Measurements from ENCODE around the gene SEMA4A.
"Not testable (repeated sequence)": the region's sequence is repeated elsewhere in the genome, so short reads cannot be mapped to it uniquely, and the experiment has no call there.

Gene SEMA4A

DNA sequence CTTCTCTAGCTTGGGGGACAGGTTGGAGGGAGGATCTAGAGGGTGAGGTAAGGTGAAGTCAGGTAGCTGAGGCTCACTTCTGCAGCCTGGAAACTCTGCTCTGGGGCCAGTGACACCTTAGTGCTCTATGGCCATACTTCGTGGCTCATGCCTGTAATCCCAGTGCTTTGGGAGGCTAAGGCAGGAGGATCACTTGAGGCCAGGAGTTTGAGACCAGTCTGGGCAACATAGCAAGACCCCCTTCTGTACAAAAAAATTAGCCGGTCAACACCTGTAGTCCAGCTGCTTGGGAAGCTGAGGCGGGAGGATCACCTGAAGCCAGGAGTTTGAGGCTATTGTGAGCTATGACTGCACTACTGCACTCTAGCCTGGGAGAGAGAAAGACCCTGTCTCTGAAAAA lies 33.1 kb upstream of the SEMA4A start:
- Histone ChIP-seq H2BK5ac (ENCODE audit: low read length) (no peak overlapping the region), H3K4me3 (ENCODE audit: low read length in 2 of 2) (no peak overlapping the region), H3K18ac (ENCODE audit: low read length) (no peak overlapping the region), H2BK15ac (ENCODE audit: low read length) (no peak overlapping the region), H2BK120ac (ENCODE audit: low read depth, low read length) (no peak overlapping the region), H3K9me3 (replicated peaks in 1 of 2; ENCODE audit: control insufficient read depth in 2 of 2, insufficient read depth in 1 of 2, low read depth in 1 of 2, low read length in 2 of 2) (peaks cover 0 to 2% of the 10 kb centered on the region in 2 donors), H2BK12ac (ENCODE audit: low read length) (no peak overlapping the region), H3K36me3 (replicated peaks in 1 of 2; ENCODE audit: control insufficient read depth in 2 of 2, insufficient read depth in 2 of 2, low read length in 2 of 2) (peaks cover 5 to 51% of the 10 kb centered on the region in 2 donors), H2AK5ac (ENCODE audit: low read depth, low read length) (no peak overlapping the region), H3K14ac (ENCODE audit: low read length) (no peak overlapping the region), H3K23ac (ENCODE audit: low read depth, low read length, poor library complexity) (no peak overlapping the region), H3K9ac (ENCODE audit: low read depth, low read length, poor library complexity) (no peak overlapping the region), H4K8ac (ENCODE audit: low read depth, low read length) (no peak overlapping the region), H2AFZ (ENCODE audit: low read length) (no peak overlapping the region), H3K4me2 (ENCODE audit: insufficient read depth, low read length, poor library complexity, severe bottlenecking) (no peak overlapping the region), H3K4ac (ENCODE audit: low read length) (no peak overlapping the region), H3K27me3 (ENCODE audit: control insufficient read depth in 3 of 3, insufficient read depth in 3 of 3, low read depth in 1 of 3, low read length in 3 of 3) (no peaks in the 10 kb centered on the region), H3K4me1 (ENCODE audit: control insufficient read depth in 2 of 2, insufficient read depth in 1 of 2, low read depth in 1 of 2, low read length in 2 of 2) (peaks cover 26 to 29% of the 10 kb centered on the region in 2 donors), H3K27ac (replicated peaks; ENCODE audit: low read length) (no peak overlapping the region), H4K91ac (ENCODE audit: low read depth, low read length, poor library complexity) (no peak overlapping the region), H3K79me1 (ENCODE audit: low read depth, low read length) (peaks cover 5% of the 10 kb centered on the region)
- WGBS, 2 donors (ENCODE audit: extremely low coverage in 2 of 2, insufficient read length in 2 of 2, insufficient replicate concordance in 1 of 2), result no CpG with 5 or more reads among the region's 3 CpGs
- no peak for DNase-seq (ENCODE audit: low spot score)

GRCh38 chr1:156121005-156121404 lies 32.4 kb upstream of the SEMA4A start:
- H2AK5ac ChIP-seq (ENCODE audit: low read depth, low read length); H4K8ac ChIP-seq (ENCODE audit: low read depth, low read length); H3K23ac ChIP-seq (ENCODE audit: low read depth, low read length, poor library complexity); H3K27ac ChIP-seq (replicated peaks; ENCODE audit: low read length); H3K18ac ChIP-seq (ENCODE audit: low read length); H3K79me1 ChIP-seq (ENCODE audit: low read depth, low read length); H2BK5ac ChIP-seq (ENCODE audit: low read length); H2BK12ac ChIP-seq (ENCODE audit: low read length); H3K4me3 ChIP-seq (ENCODE audit: low read length in 2 of 2); H3K14ac ChIP-seq (ENCODE audit: low read length); DNase-seq (ENCODE audit: low spot score); H3K9ac ChIP-seq (ENCODE audit: low read depth, low read length, poor library complexity); H2AFZ ChIP-seq (ENCODE audit: low read length); H3K27me3 ChIP-seq (ENCODE audit: control insufficient read depth in 3 of 3, insufficient read depth in 3 of 3, low read depth in 1 of 3, low read length in 3 of 3); H3K9me3 ChIP-seq (replicated peaks in 1 of 2; ENCODE audit: control insufficient read depth in 2 of 2, insufficient read depth in 1 of 2, low read depth in 1 of 2, low read length in 2 of 2); H2BK120ac ChIP-seq (ENCODE audit: low read depth, low read length); H3K4ac ChIP-seq (ENCODE audit: low read length); H3K4me2 ChIP-seq (ENCODE audit: insufficient read depth, low read length, poor library complexity, severe bottlenecking); H4K91ac ChIP-seq (ENCODE audit: low read depth, low read length, poor library complexity); H2BK15ac ChIP-seq (ENCODE audit: low read length): not testable (repeated sequence)
- peaks cover 5 to 45% of the 10 kb centered on the region in 2 donors for H3K36me3 ChIP-seq (replicated peaks in 1 of 2; ENCODE audit: control insufficient read depth in 2 of 2, insufficient read depth in 2 of 2, low read length in 2 of 2)
- no CpG with 5 or more reads among the region's 4 CpGs for WGBS, 2 donors (ENCODE audit: extremely low coverage in 2 of 2, insufficient read length in 2 of 2, insufficient replicate concordance in 1 of 2)
- H3K4me1 ChIP-seq (ENCODE audit: control insufficient read depth in 2 of 2, insufficient read depth in 1 of 2, low read depth in 1 of 2, low read length in 2 of 2), result peaks cover 23 to 31% of the 10 kb centered on the region in 2 donors

GRCh38 chr1:156121457-156121856 lies 31.9 kb upstream of the SEMA4A start:
- Histone ChIP-seq H4K91ac (ENCODE audit: low read depth, low read length, poor library complexity) (no peak overlapping the region), H2BK15ac (ENCODE audit: low read length) (no peak overlapping the region), H2AFZ (ENCODE audit: low read length) (no peak overlapping the region), H2AK5ac (ENCODE audit: low read depth, low read length) (no peak overlapping the region), H3K27me3 (ENCODE audit: control insufficient read depth in 3 of 3, insufficient read depth in 3 of 3, low read depth in 1 of 3, low read length in 3 of 3) (no peaks in the 10 kb centered on the region), H3K4me1 (ENCODE audit: control insufficient read depth in 2 of 2, insufficient read depth in 1 of 2, low read depth in 1 of 2, low read length in 2 of 2) (peaks cover 24 to 35% of the 10 kb centered on the region in 2 donors), H2BK120ac (ENCODE audit: low read depth, low read length) (no peak overlapping the region), H3K27ac (replicated peaks; ENCODE audit: low read length) (no peak overlapping the region), H3K4me3 (ENCODE audit: low read length in 2 of 2) (no peak overlapping the region), H3K4ac (ENCODE audit: low read length) (no peak overlapping the region), H3K18ac (ENCODE audit: low read length) (no peak overlapping the region), H2BK5ac (ENCODE audit: low read length) (no peak overlapping the region), H3K79me1 (ENCODE audit: low read depth, low read length) (peaks cover 7% of the 10 kb centered on the region), H3K9ac (ENCODE audit: low read depth, low read length, poor library complexity) (no peak overlapping the region), H4K8ac (ENCODE audit: low read depth, low read length) (no peak overlapping the region), H3K23ac (ENCODE audit: low read depth, low read length, poor library complexity) (no peak overlapping the region), H3K9me3 (replicated peaks in 1 of 2; ENCODE audit: control insufficient read depth in 2 of 2, insufficient read depth in 1 of 2, low read depth in 1 of 2, low read length in 2 of 2) (peaks cover 0 to 2% of the 10 kb centered on the region in 2 donors), H3K4me2 (ENCODE audit: insufficient read depth, low read length, poor library complexity, severe bottlenecking) (no peak overlapping the region), H3K14ac (ENCODE audit: low read length) (no peak overlapping the region), H2BK12ac (ENCODE audit: low read length) (no peak overlapping the region), H3K36me3 (replicated peaks in 1 of 2; ENCODE audit: control insufficient read depth in 2 of 2, insufficient read depth in 2 of 2, low read length in 2 of 2) (peaks cover 5 to 42% of the 10 kb centered on the region in 2 donors)
- no CpG with 5 or more reads among the region's 4 CpGs for WGBS, 2 donors (ENCODE audit: extremely low coverage in 2 of 2, insufficient read length in 2 of 2, insufficient replicate concordance in 1 of 2)
- DNase-seq (ENCODE audit: low spot score), result no peak

- no peak overlapping the region for H2AK5ac ChIP-seq (ENCODE audit: low read depth, low read length)
- H3K14ac ChIP-seq (ENCODE audit: low read length), result no peak overlapping the region
- H2AFZ ChIP-seq (ENCODE audit: low read length), result no peak overlapping the region
- no peak overlapping the region for H4K8ac ChIP-seq (ENCODE audit: low read depth, low read length)
- no peak overlapping the region for H2BK15ac ChIP-seq (ENCODE audit: low read length)
- H3K79me1 ChIP-seq (ENCODE audit: low read depth, low read length), result peaks cover 7% of the 10 kb centered on the region
- peaks cover 7 to 46% of the 10 kb centered on the region in 2 donors for H3K36me3 ChIP-seq (replicated peaks in 1 of 2; ENCODE audit: control insufficient read depth in 2 of 2, insufficient read depth in 2 of 2, low read length in 2 of 2)
- H3K27ac ChIP-seq (replicated peaks; ENCODE audit: low read length), result no peak overlapping the region
- no peak for DNase-seq (ENCODE audit: low spot score)
- no peak overlapping the region for H3K18ac ChIP-seq (ENCODE audit: low read length)
- no peaks in the 10 kb centered on the region for H3K27me3 ChIP-seq (ENCODE audit: control insufficient read depth in 3 of 3, insufficient read depth in 3 of 3, low read depth in 1 of 3, low read length in 3 of 3)
- peaks cover 24 to 36% of the 10 kb centered on the region in 2 donors for H3K4me1 ChIP-seq (ENCODE audit: control insufficient read depth in 2 of 2, insufficient read depth in 1 of 2, low read depth in 1 of 2, low read length in 2 of 2)
- no peak overlapping the region for H3K4me2 ChIP-seq (ENCODE audit: insufficient read depth, low read length, poor library complexity, severe bottlenecking)
- H3K23ac ChIP-seq (ENCODE audit: low read depth, low read length, poor library complexity), result no peak overlapping the region
- no peak overlapping the region for H2BK120ac ChIP-seq (ENCODE audit: low read depth, low read length)
- peaks cover 0 to 2% of the 10 kb centered on the region in 2 donors for H3K9me3 ChIP-seq (replicated peaks in 1 of 2; ENCODE audit: control insufficient read depth in 2 of 2, insufficient read depth in 1 of 2, low read depth in 1 of 2, low read length in 2 of 2)
- no peak overlapping the region for H2BK12ac ChIP-seq (ENCODE audit: low read length)
- no peak overlapping the region for H4K91ac ChIP-seq (ENCODE audit: low read depth, low read length, poor library complexity)
- no CpG with 5 or more reads among the region's 4 CpGs for WGBS, 2 donors (ENCODE audit: extremely low coverage in 2 of 2, insufficient read length in 2 of 2, insufficient replicate concordance in 1 of 2)
- H2BK5ac ChIP-seq (ENCODE audit: low read length), result no peak overlapping the region
- no peak overlapping the region for H3K4me3 ChIP-seq (ENCODE audit: low read length in 2 of 2)
- no peak overlapping the region for H3K4ac ChIP-seq (ENCODE audit: low read length)
- H3K9ac ChIP-seq (ENCODE audit: low read depth, low read length, poor library complexity), result no peak overlapping the region
Observed at GRCh38 chr1:156122086-156122485, 31.3 kb upstream of the SEMA4A start.
